AG10803 (cell line): ENCODE results near the gene ARHGAP1.

Experiments used
- DNase-seq: peaks from one replicate; pipeline ENCODE4 v3.0.0; 2010; ENCODE audit warnings: low read depth
- H3K4me3 ChIP-seq: 2 replicates; pipeline ENCODE4 v1.5.1; 2011; ENCODE audit warnings: mild to moderate bottlenecking, low read length, control low read depth
- CTCF ChIP-seq: conservative IDR thresholded peaks from 2 replicates; pipeline ENCODE4 v1.5.1; 2011; ENCODE audit warnings: mild to moderate bottlenecking, low read length, control low read depth, inconsistent platforms

The ARHGAP1 gene

GRCh38 chr11:46693597-46694012 is 6.8 kb downstream of the ARHGAP1 start:
- no peak for TF ChIP-seq CTCF
- peak; percentile 73 for DNase-seq
- no peak overlapping the region for H3K4me3 ChIP-seq

- peak; percentile 24 for DNase-seq
- TF ChIP-seq CTCF = no peak
- no peak overlapping the region for H3K4me3 ChIP-seq
These were observed 8.0 kb downstream of the ARHGAP1 start for GRCh38 chr11:46692450-46692849.

DNA sequence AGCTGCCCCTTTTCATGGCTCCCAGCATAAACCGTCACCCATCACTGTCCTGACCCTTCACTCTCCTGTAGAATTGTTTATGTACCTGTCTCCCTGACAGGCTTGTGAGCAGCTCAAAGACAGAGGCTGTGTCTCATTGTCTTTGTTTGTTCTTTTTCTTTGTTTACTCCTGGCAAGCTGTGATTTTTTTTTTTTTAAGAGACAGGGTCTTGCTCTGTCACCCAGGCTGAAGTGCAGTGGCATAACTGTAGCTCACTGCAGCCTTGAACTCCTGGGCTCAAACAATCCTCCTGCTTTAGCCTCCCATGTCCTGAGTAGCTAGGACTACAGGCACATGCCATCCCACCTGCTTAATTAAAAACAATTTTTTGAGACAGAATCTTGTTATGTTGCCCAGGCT is 9.7 kb downstream of the ARHGAP1 start:
- no peak for DNase-seq
- no peak for TF ChIP-seq CTCF
- H3K4me3 ChIP-seq = no peak overlapping the region

- DNase-seq = peak; percentile 86
- H3K4me3 ChIP-seq = no peak overlapping the region
- no peak for TF ChIP-seq CTCF
These were observed 13.3 kb downstream of the ARHGAP1 start for GRCh38 chr11:46686886-46687795.

- no peak for TF ChIP-seq CTCF
- H3K4me3 ChIP-seq = no peak overlapping the region
- DNase-seq = no peak
These were observed 16.1 kb downstream of the ARHGAP1 start for GRCh38 chr11:46684367-46684766.

GRCh38 chr11:46682773-46683752 is 17.4 kb downstream of the ARHGAP1 start:
- DNase-seq = no peak
- H3K4me3 ChIP-seq = no peak overlapping the region
- no peak for TF ChIP-seq CTCF
